Upper lobe of right lung (tissue), 1 donor: ENCODE data around the gene ASB17. TPM values are rescaled to one million over a fixed set of nuclear protein-coding genes. Genes with fewer than 3 reads are reported as not detected.

Experiments used
- ATAC-seq: fragments of 200-7000 bp; cut with Tn5 transposase; one replicate; pipeline ENCODE4 v1.9.1; 2020; ENCODE audit warnings: mild to moderate bottlenecking, moderate library complexity
- DNase-seq: peaks from one replicate; pipeline ENCODE4 v3.0.0-alpha.2; 2020
- H3K27ac ChIP-seq: fragments of 200-600 bp; one replicate; pipeline ENCODE4 v1.8.0; 2022
- H3K27me3 ChIP-seq: fragments of 200-600 bp; one replicate; pipeline ENCODE4 v1.8.0; 2022; ENCODE audit warnings: mild to moderate bottlenecking
- H3K36me3 ChIP-seq: fragments of 200-600 bp; one replicate; pipeline ENCODE4 v1.8.0; 2022
- H3K4me1 ChIP-seq: fragments of 200-600 bp; one replicate; pipeline ENCODE4 v1.8.0; 2022
- H3K4me3 ChIP-seq: fragments of 200-600 bp; one replicate; pipeline ENCODE4 v1.8.0; 2022; ENCODE audit warnings: mild to moderate bottlenecking
- H3K9me3 ChIP-seq: fragments of 200-600 bp; one replicate; pipeline ENCODE4 v1.8.0; 2022
- intact Hi-C: fragments of 100-400 bp; cut with DNase I; formaldehyde crosslinking; loops from one replicate; pipeline ENCODE4 v1.11.0; 2022
- total RNA-seq: library from RNA; stranded (reverse); fragmentation: NEBNext Ultra II Directional; extraction: Animal tissue kit (Norgen Biotek cat#: 25700); gene quantifications from one replicate; pipeline ENCODE4 v1.2.1, GENCODE V29; 2021
- TF ChIP-seq, protein P1 (sequence below): fragments of 200-600 bp; IDR thresholded peaks from one replicate; pipeline ENCODE4 v1.8.0; 2022; ENCODE audit warnings: antibody characterized with exemption
- donor health status: DM: no; HTN: yes; CAD: no; lungs with severe emphysema.

The ASB17 gene
- total RNA-seq, 1 donor from 2014 or later, result not detected

DNA sequence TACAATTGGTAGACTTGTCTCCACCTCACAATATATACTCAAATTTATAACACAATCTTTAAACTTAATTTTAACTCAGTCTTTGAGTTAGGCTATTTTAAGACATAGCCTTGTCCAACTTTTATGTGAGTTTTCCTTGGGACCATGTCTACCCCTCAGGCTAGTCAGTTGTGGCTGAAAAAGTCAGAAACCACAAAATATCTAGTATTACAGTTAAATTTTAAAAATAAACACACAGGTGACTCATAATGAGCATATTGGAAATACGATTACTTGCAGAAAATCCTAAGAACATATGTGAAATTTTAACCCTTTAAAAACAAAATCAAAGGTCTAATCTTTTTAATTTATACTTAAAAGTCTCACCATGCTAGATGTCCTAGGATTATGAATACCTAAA lies 4.8 kb upstream of the ASB17 start:
- H3K36me3 ChIP-seq, result no peaks in the 10 kb centered on the region
- no peaks in the 10 kb centered on the region for H3K27me3 ChIP-seq
- no peaks in the 10 kb centered on the region for H3K9me3 ChIP-seq
- H3K27ac ChIP-seq, result no peak overlapping the region
- no peak for DNase-seq
- no peak overlapping the region for H3K4me3 ChIP-seq
- TF ChIP-seq, protein P1, sequence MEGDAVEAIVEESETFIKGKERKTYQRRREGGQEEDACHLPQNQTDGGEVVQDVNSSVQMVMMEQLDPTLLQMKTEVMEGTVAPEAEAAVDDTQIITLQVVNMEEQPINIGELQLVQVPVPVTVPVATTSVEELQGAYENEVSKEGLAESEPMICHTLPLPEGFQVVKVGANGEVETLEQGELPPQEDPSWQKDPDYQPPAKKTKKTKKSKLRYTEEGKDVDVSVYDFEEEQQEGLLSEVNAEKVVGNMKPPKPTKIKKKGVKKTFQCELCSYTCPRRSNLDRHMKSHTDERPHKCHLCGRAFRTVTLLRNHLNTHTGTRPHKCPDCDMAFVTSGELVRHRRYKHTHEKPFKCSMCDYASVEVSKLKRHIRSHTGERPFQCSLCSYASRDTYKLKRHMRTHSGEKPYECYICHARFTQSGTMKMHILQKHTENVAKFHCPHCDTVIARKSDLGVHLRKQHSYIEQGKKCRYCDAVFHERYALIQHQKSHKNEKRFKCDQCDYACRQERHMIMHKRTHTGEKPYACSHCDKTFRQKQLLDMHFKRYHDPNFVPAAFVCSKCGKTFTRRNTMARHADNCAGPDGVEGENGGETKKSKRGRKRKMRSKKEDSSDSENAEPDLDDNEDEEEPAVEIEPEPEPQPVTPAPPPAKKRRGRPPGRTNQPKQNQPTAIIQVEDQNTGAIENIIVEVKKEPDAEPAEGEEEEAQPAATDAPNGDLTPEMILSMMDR, result no peak
- H3K4me1 ChIP-seq, result no peaks in the 10 kb centered on the region
- ATAC-seq, result no peak
- intact Hi-C loops, result no loop called here

DNA sequence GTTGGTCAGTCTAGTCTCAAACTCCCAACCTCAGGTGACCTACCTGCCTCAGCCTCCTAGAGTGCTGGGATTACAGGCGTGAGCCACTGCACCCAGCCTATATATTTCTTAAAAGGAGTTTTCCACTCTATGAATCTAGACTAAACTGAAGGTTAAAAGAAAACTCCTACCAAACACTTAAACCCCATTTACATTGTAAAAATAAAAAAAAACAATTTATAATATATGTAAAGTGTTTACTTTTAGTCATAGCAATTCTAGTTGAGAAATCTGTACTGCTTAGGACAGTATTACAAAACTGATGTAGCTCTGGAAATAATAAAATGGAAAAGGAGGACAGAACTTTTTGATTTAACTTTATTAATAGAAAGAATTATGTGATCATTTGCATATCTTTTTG lies 9.5 kb downstream of the ASB17 start:
- Histone ChIP-seq H3K4me3 (no peak overlapping the region), H3K4me1 (no peaks in the 10 kb centered on the region), H3K36me3 (no peaks in the 10 kb centered on the region), H3K9me3 (no peaks in the 10 kb centered on the region), H3K27ac (no peak overlapping the region), H3K27me3 (no peaks in the 10 kb centered on the region)
- no peak for ATAC-seq
- intact Hi-C loops, result no loop called here
- DNase-seq, result no peak
- TF ChIP-seq, protein P1, result no peak

DNA sequence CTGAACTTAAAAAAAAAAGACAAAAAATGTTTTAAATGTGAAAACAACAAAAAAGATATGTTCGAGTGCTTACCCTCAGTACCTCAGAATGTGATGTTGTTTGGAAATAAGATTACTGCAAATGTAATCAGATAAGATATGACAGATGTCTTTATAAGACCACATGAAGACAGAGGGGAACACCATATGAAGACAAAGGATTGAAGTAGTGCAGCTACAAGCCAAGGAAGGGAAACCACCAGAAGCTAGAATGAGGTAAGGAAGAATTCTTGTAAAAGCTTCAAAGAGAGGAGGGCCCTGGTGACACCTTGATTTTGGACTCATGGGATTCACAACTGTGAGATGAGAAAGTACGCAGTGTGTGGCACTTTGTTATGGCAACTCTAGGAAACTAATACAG lies 15.4 kb downstream of the ASB17 start:
- no peak for ATAC-seq
- no peak overlapping the region for H3K4me3 ChIP-seq

DNA sequence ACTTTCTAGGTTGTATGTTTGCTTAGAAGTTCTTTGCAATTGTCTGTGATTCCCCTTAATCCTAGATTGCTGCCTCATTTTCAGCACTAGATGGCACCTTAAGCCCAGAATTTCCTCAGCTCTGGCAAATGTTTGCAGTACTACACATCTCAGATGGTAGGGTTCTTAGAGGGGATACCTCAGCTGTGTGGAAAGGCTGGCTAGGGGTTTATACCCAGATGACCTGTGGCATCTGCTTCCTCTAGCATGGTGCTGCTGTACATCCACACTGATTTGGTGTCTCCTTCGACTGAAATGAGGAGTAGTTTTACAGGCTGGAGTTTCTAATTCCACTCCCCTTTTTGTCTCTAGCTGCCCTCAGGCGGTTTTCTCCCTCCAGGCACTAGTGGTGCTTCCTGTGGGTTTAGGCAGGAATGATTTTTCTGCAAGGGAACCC lies 23.5 kb downstream of the ASB17 start:
- intact Hi-C loops, result no loop called here
- TF ChIP-seq, protein P1, result no peak
- Histone ChIP-seq H3K27ac (no peak overlapping the region), H3K9me3 (peaks cover 9% of the 10 kb centered on the region), H3K4me3 (no peak overlapping the region), H3K27me3 (no peaks in the 10 kb centered on the region), H3K36me3 (no peaks in the 10 kb centered on the region), H3K4me1 (no peaks in the 10 kb centered on the region)
- ATAC-seq (no peak), DNase-seq (no peak)

More for the DNA sequence above, 15.4 kb downstream of the ASB17 start:
- TF ChIP-seq, protein P1, result no peak
- H3K36me3 ChIP-seq, result no peaks in the 10 kb centered on the region
- no peaks in the 10 kb centered on the region for H3K27me3 ChIP-seq
- H3K4me1 ChIP-seq, result no peaks in the 10 kb centered on the region
- no peak for DNase-seq
- no peaks in the 10 kb centered on the region for H3K9me3 ChIP-seq
- no peak overlapping the region for H3K27ac ChIP-seq
- intact Hi-C loops, result no loop called here

DNA sequence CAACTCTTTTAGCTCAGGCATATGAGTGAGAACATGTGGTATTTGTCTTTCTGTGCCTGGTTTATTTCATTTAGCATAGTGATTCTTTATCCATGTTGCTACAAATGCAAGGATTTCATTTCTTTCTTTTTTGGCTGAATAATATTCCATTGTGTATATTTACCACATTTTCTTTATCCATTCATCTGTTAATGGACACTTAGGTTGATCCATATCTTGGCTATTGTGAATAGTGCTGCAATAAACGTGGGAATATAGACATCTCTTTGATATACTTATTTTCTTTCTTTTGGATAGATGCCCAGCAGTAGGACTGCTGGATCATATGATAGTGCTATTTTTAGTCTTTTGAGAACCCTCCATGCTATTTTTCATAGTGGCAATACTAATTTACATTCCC lies 30.8 kb downstream of the ASB17 start:
- Histone ChIP-seq H3K36me3 (no peaks in the 10 kb centered on the region), H3K27me3 (no peaks in the 10 kb centered on the region), H3K4me1 (no peaks in the 10 kb centered on the region), H3K9me3 (no peaks in the 10 kb centered on the region), H3K27ac (no peak overlapping the region), H3K4me3 (no peak overlapping the region)
- ATAC-seq (no peak), DNase-seq (no peak)
- TF ChIP-seq, protein P1, result no peak
- intact Hi-C loops, result no loop called here

DNA sequence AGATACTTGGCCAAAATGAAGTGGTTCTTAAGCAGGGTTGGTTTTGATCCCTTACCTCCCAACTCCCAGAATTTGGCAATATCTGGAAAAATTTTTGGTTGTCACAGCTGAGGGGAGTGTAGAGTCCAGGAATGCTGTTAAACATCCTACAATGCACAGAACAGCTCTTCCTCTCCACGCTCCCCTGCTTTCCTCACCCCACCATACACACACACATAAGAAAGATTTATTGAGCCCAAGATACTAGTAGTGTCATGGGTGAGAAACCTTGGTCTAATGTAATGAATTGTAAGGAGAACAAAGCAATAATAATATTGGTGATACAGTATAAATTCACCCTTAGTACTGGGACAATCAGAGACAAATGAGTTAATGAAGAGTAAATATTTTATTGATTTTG lies 47.8 kb downstream of the ASB17 start:
- no peaks in the 10 kb centered on the region for H3K9me3 ChIP-seq
- intact Hi-C loops, result no loop called here
- H3K36me3 ChIP-seq, result no peaks in the 10 kb centered on the region
- ATAC-seq (no peak), DNase-seq (no peak)
- no peaks in the 10 kb centered on the region for H3K27me3 ChIP-seq
- no peaks in the 10 kb centered on the region for H3K4me1 ChIP-seq
- no peak overlapping the region for H3K4me3 ChIP-seq
- no peak overlapping the region for H3K27ac ChIP-seq
- TF ChIP-seq, protein P1, result no peak
